PFSK-1 (cell line): Measurements from ENCODE around the gene CHDH.

Experiments
- FOXP2 ChIP-seq: optimal IDR thresholded peaks from 2 replicates; pipeline ENCODE3; 2011; ENCODE audit warnings: borderline replicate concordance, control low read depth, inconsistent platforms; ENCODE audit not compliant: insufficient read depth; ENCODE audit errors: extremely low read length, extremely low read depth
- POLR2AphosphoS5 ChIP-seq: IDR thresholded peaks from 2 replicates; pipeline ENCODE4 v1.6.1; 2012; ENCODE audit warnings: low read depth, mild to moderate bottlenecking, control low read depth, low read length, moderate library complexity
- REST ChIP-seq, 2 experiments: IDR thresholded peaks; 2 replicates each; pipeline versions ENCODE4 v1.6.1 to v1.8.0; 2011 to 2012; ENCODE audit warnings: low read depth in 2 of 2, low read length in 2 of 2, control low read depth in 1 of 2, inconsistent platforms in 1 of 2, mild to moderate bottlenecking in 1 of 2, moderate library complexity in 1 of 2; ENCODE audit not compliant: insufficient read depth in 1 of 2

GRCh38 chr3:53841296-53841695 lies 4.9 kb downstream of the CHDH start:
- TF ChIP-seq POLR2AphosphoS5 (no peak), REST (IDR thresholded peaks at IDR 0.05; ENCODE audit: insufficient read depth in 1 of 2, low read depth in 2 of 2, low read length in 2 of 2) (no peak), FOXP2 (no peak)
